Stomach (tissue), 4 donors: ENCODE measurements around the gene IL20RB.

Source experiments
- POLR2A ChIP-seq, 4 donors: fragments of 450-650 bp; IDR thresholded peaks; one replicate each; pipeline ENCODE4 v1.6.1; 2016; ENCODE audit warnings: antibody characterized with exemption in 4 of 4, control low read depth in 2 of 4, mild to moderate bottlenecking in 1 of 4, moderate library complexity in 1 of 4
- POLR2AphosphoS5 ChIP-seq, 3 donors: sonication (generic); formaldehyde crosslinking; IDR thresholded peaks; one replicate each; pipeline ENCODE4 v1.6.1; 2016; ENCODE audit warnings: antibody characterized with exemption in 3 of 3

DNA sequence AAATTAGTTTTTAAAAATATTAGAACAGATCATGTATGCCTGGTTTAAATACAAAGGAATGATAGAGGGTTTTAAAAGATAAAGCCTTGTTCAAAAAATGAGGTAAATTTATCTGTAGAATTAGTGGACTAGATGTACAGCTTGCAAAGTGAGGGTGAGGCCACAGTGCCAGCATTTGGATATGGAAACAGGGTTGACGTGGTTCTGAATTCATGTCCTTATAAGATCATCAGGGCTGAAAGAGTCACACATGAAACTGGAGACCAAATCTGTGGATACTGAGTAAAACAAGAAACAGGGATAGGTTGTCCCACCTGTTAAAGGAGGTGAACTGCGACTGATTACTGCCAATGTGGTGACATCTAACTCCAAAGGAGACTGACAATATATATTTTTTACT lies 49.5 kb upstream of the IL20RB start:
- TF ChIP-seq POLR2AphosphoS5 (IDR thresholded peaks at IDR 0.05) (no peak), POLR2A (IDR thresholded peaks at IDR 0.05) (no peak)
